Measurements from ENCODE around the gene CHN1.
A peak's percentile ranks its signal among the peaks of the same experiment; 100 is the strongest.

Gene CHN1

GRCh38 chr2:174762464-174762863, 242.7 kb downstream of the CHN1 start:
- DNase-seq: no peak

GRCh38 chr2:174761837-174762236, 243.3 kb downstream of the CHN1 start:
- no peak for DNase-seq

GRCh38 chr2:174760845-174761473, 244.2 kb downstream of the CHN1 start:
- peak in 1 of 3 donors; percentile 7 for DNase-seq

- DNase-seq: no peak
These were observed 245.7 kb downstream of the CHN1 start for GRCh38 chr2:174759381-174760065.

- DNase-seq: no peak
These were observed 248.4 kb downstream of the CHN1 start for GRCh38 chr2:174756743-174757142.

GRCh38 chr2:174753038-174753633, 252.0 kb downstream of the CHN1 start:
- DNase-seq: peak; percentile 32 to 63 (median 34)

- no peak for DNase-seq
These were observed 252.7 kb downstream of the CHN1 start for GRCh38 chr2:174752403-174753037.

GRCh38 chr2:174750923-174751441, 254.2 kb downstream of the CHN1 start:
- peak; percentile 50 to 63 (median 59) for DNase-seq

GRCh38 chr2:174749793-174750192, 255.4 kb downstream of the CHN1 start:
- no peak for DNase-seq

- DNase-seq: peak; percentile 65 to 76 (median 75)
These were observed 256.2 kb downstream of the CHN1 start for GRCh38 chr2:174748948-174749347.

All from suppressor macrophage treated with lipopolysaccharide for 1 hour (primary cell).